GM12891 (cell line): Measurements from ENCODE around the gene PSAP.

Experiments
- POLR2A ChIP-seq: IDR thresholded peaks from 2 replicates; pipeline ENCODE4 v1.6.1; 2011; ENCODE audit warnings: low read depth, low read length, control low read depth
- POLR2AphosphoS5 ChIP-seq: IDR thresholded peaks from 2 replicates; pipeline ENCODE4 v1.6.1; 2011; ENCODE audit warnings: low read depth, low read length, control low read depth
- SPI1 ChIP-seq: IDR thresholded peaks from 2 replicates; pipeline ENCODE4 v1.6.1; 2011; ENCODE audit warnings: low read depth, low read length, control low read depth
- TAF1 ChIP-seq: IDR thresholded peaks from 2 replicates; pipeline ENCODE4 v1.6.1; 2011; ENCODE audit warnings: low read depth, low read length, control low read depth

DNA sequence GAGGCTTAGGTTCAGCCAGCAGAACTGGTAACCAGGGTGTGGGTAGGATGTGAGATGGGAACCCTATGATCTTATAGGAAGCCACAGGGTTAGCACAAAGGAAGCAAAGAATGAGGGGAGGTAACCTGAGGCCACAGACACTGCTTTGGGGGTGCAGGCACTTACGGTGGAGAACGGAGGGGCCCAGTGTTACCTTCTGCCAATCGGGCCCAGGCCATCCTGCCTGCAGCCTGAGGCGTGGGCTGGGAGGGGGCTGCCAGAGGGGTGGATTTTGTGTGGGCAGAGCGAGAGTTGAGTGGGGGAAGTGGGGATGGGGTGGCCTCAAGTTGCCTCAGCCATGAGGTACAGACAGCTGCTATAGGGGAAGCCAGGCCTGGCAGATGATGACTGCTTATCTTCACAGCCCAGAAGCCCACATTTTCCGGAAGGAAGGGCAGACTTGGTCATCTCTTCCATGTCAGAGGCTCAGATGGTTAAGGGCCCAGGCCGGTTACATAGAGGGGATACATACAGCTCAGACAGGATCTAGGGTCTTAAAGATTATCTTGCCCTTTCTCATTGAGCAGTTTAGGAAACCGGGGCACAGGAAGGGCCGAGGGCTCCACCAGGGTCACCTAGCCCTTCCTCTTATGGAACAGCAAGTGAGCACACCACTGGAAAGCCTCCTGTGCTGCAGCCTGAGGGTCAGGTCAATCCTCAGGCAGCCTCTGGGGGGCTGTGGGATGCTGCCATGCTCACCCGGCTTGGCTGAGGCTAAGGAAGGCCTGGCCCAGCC lies 53.3 kb downstream of the PSAP start:
- TF ChIP-seq POLR2A, result no peak
- no peak for TF ChIP-seq POLR2AphosphoS5
- no peak for TF ChIP-seq SPI1
- no peak for TF ChIP-seq TAF1
